ENCODE results near the gene PCDHB8.
"Not testable (repeated sequence)": the region's sequence is repeated elsewhere in the genome, so short reads cannot be mapped to it uniquely, and the experiment has no call there.

Gene PCDHB8

GRCh38 chr5:141157356-141157755 is 20.2 kb upstream of the PCDHB8 start:
- not testable (repeated sequence) for H3K9me3 ChIP-seq (ENCODE audit: control insufficient read depth, insufficient read depth, low read length); H3K4me3 ChIP-seq (ENCODE audit: low read length); H3K36me3 ChIP-seq (ENCODE audit: control insufficient read depth, insufficient read depth, low read length); H3K27me3 ChIP-seq (ENCODE audit: control insufficient read depth, insufficient read depth, low read length); H3K4me1 ChIP-seq (ENCODE audit: control insufficient read depth, insufficient read depth, low read length); DNase-seq (ENCODE audit: low read depth, low spot score); H3K27ac ChIP-seq (ENCODE audit: low read length)
- no CpG with 5 or more reads among the region's 38 CpGs for WGBS (ENCODE audit: insufficient coverage, insufficient read length)

- not testable (repeated sequence) for H3K4me3 ChIP-seq (ENCODE audit: low read length); DNase-seq (ENCODE audit: low read depth, low spot score); H3K36me3 ChIP-seq (ENCODE audit: control insufficient read depth, insufficient read depth, low read length); H3K27ac ChIP-seq (ENCODE audit: low read length); H3K9me3 ChIP-seq (ENCODE audit: control insufficient read depth, insufficient read depth, low read length); H3K27me3 ChIP-seq (ENCODE audit: control insufficient read depth, insufficient read depth, low read length); H3K4me1 ChIP-seq (ENCODE audit: control insufficient read depth, insufficient read depth, low read length)
- WGBS (ENCODE audit: insufficient coverage, insufficient read length), result no CpG with 5 or more reads among the region's 28 CpGs
Measured at GRCh38 chr5:141157901-141158300, 19.7 kb upstream of the PCDHB8 start.

- no peaks in the 10 kb centered on the region for H3K4me1 ChIP-seq (ENCODE audit: control insufficient read depth, insufficient read depth, low read length)
- peak; percentile 50 for DNase-seq (ENCODE audit: low read depth, low spot score)
- no peaks in the 10 kb centered on the region for H3K9me3 ChIP-seq (ENCODE audit: control insufficient read depth, insufficient read depth, low read length)
- no peak within 1 kb of the TSS for H3K4me3 ChIP-seq (ENCODE audit: low read length)
- no peaks in the 10 kb centered on the region for H3K27me3 ChIP-seq (ENCODE audit: control insufficient read depth, insufficient read depth, low read length)
- H3K27ac ChIP-seq (ENCODE audit: low read length), result no peak within 1 kb of the TSS
- H3K36me3 ChIP-seq (ENCODE audit: control insufficient read depth, insufficient read depth, low read length), result no peaks in the 10 kb centered on the region
- no CpG with 5 or more reads among the region's 20 CpGs for WGBS (ENCODE audit: insufficient coverage, insufficient read length)
Measured at GRCh38 chr5:141172381-141173204, 5.0 kb upstream of the PCDHB8 start, which contains the start of gene PCDHB7. PCDHB7 (plus strand) TSS chr5:141172644; CDS start chr5:141172836, 192 bp downstream.

GRCh38 chr5:141174291-141175104 is 3.1 kb upstream of the PCDHB8 start:
- DNase-seq (ENCODE audit: low read depth, low spot score); H3K27me3 ChIP-seq (ENCODE audit: control insufficient read depth, insufficient read depth, low read length); H3K36me3 ChIP-seq (ENCODE audit: control insufficient read depth, insufficient read depth, low read length); H3K4me1 ChIP-seq (ENCODE audit: control insufficient read depth, insufficient read depth, low read length); H3K4me3 ChIP-seq (ENCODE audit: low read length); H3K9me3 ChIP-seq (ENCODE audit: control insufficient read depth, insufficient read depth, low read length); H3K27ac ChIP-seq (ENCODE audit: low read length): not testable (repeated sequence)
- no CpG with 5 or more reads among the region's 79 CpGs for WGBS (ENCODE audit: insufficient coverage, insufficient read length)

DNA sequence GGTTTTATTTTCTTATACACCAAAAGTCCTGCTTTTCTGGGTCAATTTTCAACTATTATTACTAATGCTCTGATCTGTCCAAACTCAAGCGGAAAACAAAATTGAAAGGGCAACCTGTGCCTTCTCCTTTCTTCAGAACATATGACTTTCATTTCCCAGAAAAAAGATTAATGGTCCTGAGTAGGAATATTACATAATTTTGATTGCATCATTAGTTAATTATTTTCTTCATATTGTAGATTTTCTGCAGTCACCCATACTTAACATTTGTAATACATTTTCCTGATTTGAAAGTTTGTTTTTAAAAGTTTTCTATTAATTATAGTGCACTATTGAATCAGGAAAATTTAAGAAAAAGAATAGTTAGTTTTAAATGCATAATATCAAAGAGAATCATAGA is 1.7 kb upstream of the PCDHB8 start:
- Histone ChIP-seq H3K9me3 (ENCODE audit: control insufficient read depth, insufficient read depth, low read length) (no peaks in the 10 kb centered on the region), H3K27ac (ENCODE audit: low read length) (no peak overlapping the region), H3K36me3 (ENCODE audit: control insufficient read depth, insufficient read depth, low read length) (no peaks in the 10 kb centered on the region), H3K27me3 (ENCODE audit: control insufficient read depth, insufficient read depth, low read length) (no peaks in the 10 kb centered on the region), H3K4me1 (ENCODE audit: control insufficient read depth, insufficient read depth, low read length) (no peaks in the 10 kb centered on the region), H3K4me3 (ENCODE audit: low read length) (no peak overlapping the region)
- no CpG with 5 or more reads among the region's 1 CpG for WGBS (ENCODE audit: insufficient coverage, insufficient read length)
- no peak for DNase-seq (ENCODE audit: low read depth, low spot score)

DNA sequence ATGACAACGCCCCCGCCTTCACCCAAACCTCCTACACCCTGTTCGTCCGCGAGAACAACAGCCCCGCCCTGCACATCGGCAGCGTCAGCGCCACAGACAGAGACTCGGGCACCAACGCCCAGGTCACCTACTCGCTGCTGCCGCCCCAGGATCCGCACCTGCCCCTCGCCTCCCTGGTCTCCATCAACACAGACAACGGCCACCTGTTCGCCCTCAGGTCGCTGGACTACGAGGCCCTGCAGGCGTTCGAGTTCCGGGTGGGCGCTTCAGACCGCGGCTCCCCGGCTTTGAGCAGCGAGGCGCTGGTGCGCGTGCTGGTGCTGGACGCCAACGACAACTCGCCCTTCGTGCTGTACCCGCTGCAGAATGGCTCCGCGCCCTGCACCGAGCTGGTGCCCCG is 1.8 kb downstream of the PCDHB8 start:
- not testable (repeated sequence) for DNase-seq (ENCODE audit: low read depth, low spot score); H3K4me1 ChIP-seq (ENCODE audit: control insufficient read depth, insufficient read depth, low read length); H3K27ac ChIP-seq (ENCODE audit: low read length); H3K27me3 ChIP-seq (ENCODE audit: control insufficient read depth, insufficient read depth, low read length); H3K36me3 ChIP-seq (ENCODE audit: control insufficient read depth, insufficient read depth, low read length); H3K4me3 ChIP-seq (ENCODE audit: low read length); H3K9me3 ChIP-seq (ENCODE audit: control insufficient read depth, insufficient read depth, low read length)
- WGBS (ENCODE audit: insufficient coverage, insufficient read length), result no CpG with 5 or more reads among the region's 39 CpGs

DNA sequence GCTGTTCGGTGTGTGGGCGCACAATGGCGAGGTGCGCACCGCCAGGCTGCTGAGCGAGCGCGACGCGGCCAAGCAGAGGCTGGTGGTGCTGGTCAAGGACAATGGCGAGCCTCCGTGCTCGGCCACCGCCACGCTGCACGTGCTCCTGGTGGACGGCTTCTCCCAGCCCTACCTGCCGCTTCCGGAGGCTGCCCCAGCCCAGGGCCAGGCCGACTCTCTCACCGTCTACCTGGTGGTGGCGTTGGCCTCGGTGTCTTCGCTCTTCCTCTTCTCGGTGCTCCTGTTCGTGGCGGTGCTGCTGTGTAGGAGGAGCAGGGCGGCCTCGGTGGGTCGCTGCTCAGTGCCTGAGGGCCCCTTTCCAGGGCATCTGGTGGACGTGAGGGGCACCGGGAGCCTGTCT is 2.3 kb downstream of the PCDHB8 start:
- not testable (repeated sequence) for DNase-seq (ENCODE audit: low read depth, low spot score); H3K27ac ChIP-seq (ENCODE audit: low read length); H3K4me3 ChIP-seq (ENCODE audit: low read length); H3K36me3 ChIP-seq (ENCODE audit: control insufficient read depth, insufficient read depth, low read length); H3K4me1 ChIP-seq (ENCODE audit: control insufficient read depth, insufficient read depth, low read length); H3K9me3 ChIP-seq (ENCODE audit: control insufficient read depth, insufficient read depth, low read length); H3K27me3 ChIP-seq (ENCODE audit: control insufficient read depth, insufficient read depth, low read length)
- no CpG with 5 or more reads among the region's 32 CpGs for WGBS (ENCODE audit: insufficient coverage, insufficient read length)

DNA sequence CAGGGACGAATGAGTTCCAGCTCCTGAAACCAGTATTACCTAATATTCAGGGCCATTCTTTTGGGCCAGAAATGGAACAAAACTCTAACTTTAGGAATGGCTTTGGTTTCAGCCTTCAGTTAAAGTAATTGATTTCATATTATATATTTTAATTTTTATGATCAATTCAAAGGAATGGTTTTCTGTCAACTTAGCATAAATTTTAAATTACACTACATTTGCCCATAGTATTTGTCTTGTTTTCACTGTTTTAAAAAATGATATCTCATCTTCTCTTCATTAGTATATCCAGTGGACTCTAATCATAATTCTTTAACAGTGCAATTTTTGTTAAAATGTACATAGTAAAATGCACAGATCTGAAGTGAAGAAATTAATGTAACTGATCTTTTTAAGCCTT is 2.7 kb downstream of the PCDHB8 start:
- no peak for DNase-seq (ENCODE audit: low read depth, low spot score)
- Histone ChIP-seq H3K27me3 (ENCODE audit: control insufficient read depth, insufficient read depth, low read length) (no peaks in the 10 kb centered on the region), H3K36me3 (ENCODE audit: control insufficient read depth, insufficient read depth, low read length) (no peaks in the 10 kb centered on the region), H3K27ac (ENCODE audit: low read length) (no peak overlapping the region), H3K9me3 (ENCODE audit: control insufficient read depth, insufficient read depth, low read length) (no peaks in the 10 kb centered on the region; the same call in 1 of the 2 replicates), H3K4me1 (ENCODE audit: control insufficient read depth, insufficient read depth, low read length) (no peaks in the 10 kb centered on the region), H3K4me3 (ENCODE audit: low read length) (no peak overlapping the region)
- no CpG with 5 or more reads among the region's 1 CpG for WGBS (ENCODE audit: insufficient coverage, insufficient read length)

DNA sequence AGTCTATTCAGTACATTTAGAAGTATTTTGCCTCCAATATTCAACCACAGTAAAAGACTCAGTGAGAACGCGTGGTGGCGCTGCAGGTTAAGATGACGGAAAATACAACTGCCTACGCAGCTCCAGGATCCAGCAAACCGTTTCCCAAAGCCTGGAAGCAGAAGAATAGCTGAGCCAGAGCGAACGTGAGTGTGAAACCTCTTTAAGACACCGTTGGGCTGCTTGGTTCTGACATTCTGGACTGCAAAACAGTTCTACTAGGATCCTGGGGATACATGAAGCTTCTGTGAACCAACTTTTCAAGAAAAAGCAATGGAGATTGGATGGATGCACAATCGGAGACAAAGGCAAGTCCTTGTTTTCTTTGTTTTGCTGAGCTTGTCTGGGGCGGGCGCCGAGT is 4.7 kb downstream of the PCDHB8 start, which contains the start of gene PCDHB16:
Gene PCDHB16 (plus strand): TSS at position 140 of the 400 bp plus-strand sequence. CDS start 173 bp downstream, at position 313.
- peak; percentile 50 for DNase-seq (ENCODE audit: low read depth, low spot score)
- WGBS (ENCODE audit: insufficient coverage, insufficient read length), result no CpG with 5 or more reads among the region's 13 CpGs
- Histone ChIP-seq H3K4me1 (ENCODE audit: control insufficient read depth, insufficient read depth, low read length) (no peaks in the 10 kb centered on the region), H3K4me3 (ENCODE audit: low read length) (no peak within 1 kb of the TSS), H3K27me3 (ENCODE audit: control insufficient read depth, insufficient read depth, low read length) (no peaks in the 10 kb centered on the region), H3K9me3 (ENCODE audit: control insufficient read depth, insufficient read depth, low read length) (no peaks in the 10 kb centered on the region; the same call in 1 of the 2 replicates), H3K27ac (ENCODE audit: low read length) (no peak within 1 kb of the TSS), H3K36me3 (ENCODE audit: control insufficient read depth, insufficient read depth, low read length) (no peaks in the 10 kb centered on the region)

- not testable (repeated sequence) for H3K4me1 ChIP-seq (ENCODE audit: control insufficient read depth, insufficient read depth, low read length); H3K27ac ChIP-seq (ENCODE audit: low read length); DNase-seq (ENCODE audit: low read depth, low spot score); H3K36me3 ChIP-seq (ENCODE audit: control insufficient read depth, insufficient read depth, low read length); H3K9me3 ChIP-seq (ENCODE audit: control insufficient read depth, insufficient read depth, low read length); H3K27me3 ChIP-seq (ENCODE audit: control insufficient read depth, insufficient read depth, low read length); H3K4me3 ChIP-seq (ENCODE audit: low read length)
- no CpG with 5 or more reads among the region's 69 CpGs for WGBS (ENCODE audit: insufficient coverage, insufficient read length)
Measured at GRCh38 chr5:141184117-141184855, 6.7 kb downstream of the PCDHB8 start.
